Stomach (tissue), 9 donors: ENCODE measurements around the gene ERMAP. TPM values are rescaled to one million over a fixed set of nuclear protein-coding genes. Genes with fewer than 3 reads are reported as not detected.

Source experiments
- DNase-seq, 2 donors: peaks; one replicate each; pipeline versions ENCODE4 v3.0.0 to v3.0.0-alpha.2; 2013 to 2019
- H3K27ac ChIP-seq, 5 donors: fragments of 200-600 bp in 4 of 5; sonication (generic) in 4 of 5; one replicate each; pipeline ENCODE4 v1.5.1; 2013 to 2019; ENCODE audit warnings: mild to moderate bottlenecking in 1 of 5, moderate library complexity in 1 of 5
- H3K27me3 ChIP-seq, 3 donors: fragments of 200-600 bp; sonication (generic); one replicate each; pipeline ENCODE4 v1.5.1; 2017 to 2019; ENCODE audit warnings: mixed run types in 1 of 3
- H3K36me3 ChIP-seq, 4 donors: fragments of 200-600 bp; sonication (generic); 1 replicate in 3 of 4; 2 replicates in 1 of 4; pipeline ENCODE4 v1.5.1; 2016 to 2019
- H3K4me1 ChIP-seq, 4 donors: fragments of 200-600 bp; sonication (generic); one replicate each; pipeline ENCODE4 v1.5.1; 2016 to 2019
- H3K4me3 ChIP-seq, 4 donors: fragments of 200-600 bp; sonication (generic) in 3 of 4; one replicate each; pipeline ENCODE4 v1.5.1; 2016 to 2019; ENCODE audit warnings: mild to moderate bottlenecking in 1 of 4
- H3K9me3 ChIP-seq, 4 donors: fragments of 200-600 bp; sonication (generic); one replicate each; pipeline ENCODE4 v1.5.1; 2016 to 2019
- CTCF ChIP-seq, 7 experiments: fragments of 450-650 bp in 4 of 7; fragments of 200-600 bp in 3 of 7; sonication (generic) in 3 of 7; IDR thresholded peaks; one replicate each; pipeline ENCODE4 v1.5.1; 2016 to 2019; ENCODE audit warnings: antibody characterized with exemption in 7 of 7, control low read depth in 2 of 7, mild to moderate bottlenecking in 1 of 7
- EP300 ChIP-seq: sonication (generic); formaldehyde crosslinking; IDR thresholded peaks from one replicate; pipeline ENCODE4 v1.6.1; 2017; ENCODE audit warnings: antibody characterized with exemption
- POLR2A ChIP-seq, 4 donors: fragments of 450-650 bp; IDR thresholded peaks; one replicate each; pipeline ENCODE4 v1.6.1; 2016; ENCODE audit warnings: antibody characterized with exemption in 4 of 4, control low read depth in 2 of 4, mild to moderate bottlenecking in 1 of 4, moderate library complexity in 1 of 4
- POLR2AphosphoS5 ChIP-seq, 3 donors: sonication (generic); formaldehyde crosslinking; IDR thresholded peaks; one replicate each; pipeline ENCODE4 v1.6.1; 2016; ENCODE audit warnings: antibody characterized with exemption in 3 of 3
- WGBS, 5 donors: extraction: QIAGEN DNeasy Blood & Tissue Kit in 3 of 5; methylation state at CpG; one replicate each; pipeline versions ENCODE4 v1.1.5 to v1.1.7; 2013 to 2018; 5-methylcytosine and 5-hydroxymethylcytosine counted together
- intact Hi-C: fragments of 100-400 bp; cut with DNase I; formaldehyde crosslinking; loops from one replicate; pipeline ENCODE4 v1.15.1; 2023; ENCODE audit warnings: low total_unique reads
- polyA plus RNA-seq, 3 donors: library from polyadenylated mRNA; stranded (reverse); fragments of 200-250 nt; gene quantifications; one replicate each; pipeline ENCODE4 v1.2.3, GENCODE V29; 2013
- total RNA-seq, 5 donors: library from RNA; depleted of rRNA; stranded (reverse); fragments of >200 nt; gene quantifications; one replicate each; pipeline versions ENCODE4 v1.1.0 to v1.2.3, GENCODE V29; 2014 to 2016
- donor health status: healthy with polysubstance abuse.
- donor health status: Bipolar disorder and iron deficiency.
- donor health status: healthy.

ERMAP gene
- total and polyA plus RNA-seq, 8 donors: 3.5 to 13.6 (median 4.9) TPM; not detected in 1

GRCh38 chr1:42886046-42886739 lies 69.3 kb downstream of the ERMAP start:
- H3K4me3 ChIP-seq: no peak overlapping the region
- no peaks in the 10 kb centered on the region for H3K4me1 ChIP-seq
- no peaks in the 10 kb centered on the region for H3K36me3 ChIP-seq
- TF ChIP-seq EP300 (no peak), CTCF (IDR thresholded peaks at IDR 0.05) (no peak), POLR2A (IDR thresholded peaks at IDR 0.05) (no peak), POLR2AphosphoS5 (IDR thresholded peaks at IDR 0.05) (no peak)
- no peak for DNase-seq
- no peaks in the 10 kb centered on the region for H3K9me3 ChIP-seq
- H3K27me3 ChIP-seq: peaks cover 0 to 13% (median 0%) of the 10 kb centered on the region in 3 donors
- H3K27ac ChIP-seq: no peak overlapping the region
- intact Hi-C loops: no loop called here
- WGBS, 5 donors: 77 to 85% (median 83%) methylated on average over 16 of the region's 16 CpGs

- WGBS, 5 donors: 73 to 80% (median 74%) methylated on average over 17 to 21 of the region's 21 CpGs
Observed at GRCh38 chr1:42886800-42887199, 69.9 kb downstream of the ERMAP start.

GRCh38 chr1:42887366-42887765 lies 70.4 kb downstream of the ERMAP start:
- intact Hi-C loops: no loop called here
- H3K27me3 ChIP-seq: peaks cover 0 to 13% (median 0%) of the 10 kb centered on the region in 3 donors

More at GRCh38 chr1:42886800-42887199, 69.9 kb downstream of the ERMAP start:
- no peaks in the 10 kb centered on the region for H3K9me3 ChIP-seq
- no peak overlapping the region for H3K27ac ChIP-seq
- no peaks in the 10 kb centered on the region for H3K4me1 ChIP-seq
- TF ChIP-seq CTCF (IDR thresholded peaks at IDR 0.05): no peak
- TF ChIP-seq EP300: no peak
- no peak for TF ChIP-seq POLR2A (IDR thresholded peaks at IDR 0.05)
- TF ChIP-seq POLR2AphosphoS5 (IDR thresholded peaks at IDR 0.05): no peak
- H3K27me3 ChIP-seq: peaks cover 0 to 13% (median 0%) of the 10 kb centered on the region in 3 donors
- no peaks in the 10 kb centered on the region for H3K36me3 ChIP-seq
- H3K4me3 ChIP-seq: no peak overlapping the region
- intact Hi-C loops: no loop called here
- DNase-seq: peak in 1 of 2 donors; percentile 33

GRCh38 chr1:42888013-42888633 lies 71.2 kb downstream of the ERMAP start:
- intact Hi-C loops: no loop called here
- no peaks in the 10 kb centered on the region for H3K9me3 ChIP-seq
- no peaks in the 10 kb centered on the region for H3K4me1 ChIP-seq
- no peak for TF ChIP-seq EP300
- no peak for TF ChIP-seq POLR2A (IDR thresholded peaks at IDR 0.05)
- no peak for TF ChIP-seq CTCF (IDR thresholded peaks at IDR 0.05)
- no peak for TF ChIP-seq POLR2AphosphoS5 (IDR thresholded peaks at IDR 0.05)
- no peak overlapping the region for H3K27ac ChIP-seq
- 84 to 91% (median 90%) methylated on average over 20 to 31 of the region's 31 CpGs for WGBS, 5 donors
- no peaks in the 10 kb centered on the region for H3K36me3 ChIP-seq
- no peak for DNase-seq
- peaks cover 0 to 13% (median 0%) of the 10 kb centered on the region in 3 donors for H3K27me3 ChIP-seq
- no peak overlapping the region for H3K4me3 ChIP-seq

More at GRCh38 chr1:42887366-42887765, 70.4 kb downstream of the ERMAP start:
- Histone ChIP-seq H3K27ac (no peak overlapping the region), H3K9me3 (no peaks in the 10 kb centered on the region), H3K4me3 (no peak overlapping the region), H3K36me3 (no peaks in the 10 kb centered on the region), H3K4me1 (no peaks in the 10 kb centered on the region)
- DNase-seq: no peak
- TF ChIP-seq CTCF (IDR thresholded peaks at IDR 0.05) (no peak), POLR2A (IDR thresholded peaks at IDR 0.05) (no peak), EP300 (no peak), POLR2AphosphoS5 (IDR thresholded peaks at IDR 0.05) (no peak)
- 76 to 97% (median 91%) methylated on average over 3 to 20 of the region's 20 CpGs for WGBS, 5 donors
